NCI-H2196 treated with DMSO at 0.1 percent for 48 hours (cell line): ENCODE data around the gene MMS19.

Source experiments
- DNase-seq: peaks from one replicate; lab custom pipeline; 2025; ENCODE audit not compliant: unreplicated experiment; lab: John Stamatoyannopoulos, UW

MMS19 gene

DNA sequence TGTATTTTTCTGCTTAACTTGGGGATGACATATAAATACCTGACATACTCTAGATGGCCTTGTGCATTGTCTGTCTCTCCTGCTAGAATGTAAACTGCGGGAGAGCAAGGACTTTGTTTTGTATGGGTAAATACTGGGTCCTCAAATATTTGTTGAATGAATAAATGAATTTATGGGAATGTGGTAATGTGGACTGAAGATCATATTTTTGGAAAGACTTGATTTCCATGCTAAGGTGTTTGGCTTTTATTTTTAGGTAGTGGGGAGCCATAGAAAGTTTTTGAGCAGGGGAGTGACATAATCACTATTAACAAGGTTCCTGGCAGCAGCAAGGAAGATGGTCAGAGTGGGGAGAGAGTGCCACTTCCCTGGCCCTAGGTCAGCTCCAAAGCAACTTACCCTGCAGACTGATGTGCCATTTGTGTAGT is 27.5 kb upstream of the MMS19 start:
- no peak for DNase-seq

DNA sequence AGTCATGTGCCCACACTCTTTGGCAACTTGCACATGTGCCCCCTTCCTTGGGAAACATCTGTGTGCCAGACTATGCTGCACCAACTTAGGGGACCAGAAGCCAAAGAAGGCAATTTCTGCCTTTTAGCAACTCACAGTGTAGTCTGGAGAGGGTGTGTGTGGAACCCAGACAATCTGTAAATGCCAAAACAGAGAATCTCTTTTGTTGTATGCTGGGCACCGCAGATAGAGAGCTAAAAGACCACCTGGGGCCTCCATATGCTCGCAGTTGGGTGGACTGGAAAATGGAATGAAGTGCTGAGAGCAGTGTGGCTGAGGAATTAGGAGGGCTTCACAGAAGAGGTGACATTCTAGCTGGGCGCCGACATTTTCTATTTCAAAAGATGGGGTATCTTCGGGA is 26.9 kb upstream of the MMS19 start:
- DNase-seq: no peak

DNA sequence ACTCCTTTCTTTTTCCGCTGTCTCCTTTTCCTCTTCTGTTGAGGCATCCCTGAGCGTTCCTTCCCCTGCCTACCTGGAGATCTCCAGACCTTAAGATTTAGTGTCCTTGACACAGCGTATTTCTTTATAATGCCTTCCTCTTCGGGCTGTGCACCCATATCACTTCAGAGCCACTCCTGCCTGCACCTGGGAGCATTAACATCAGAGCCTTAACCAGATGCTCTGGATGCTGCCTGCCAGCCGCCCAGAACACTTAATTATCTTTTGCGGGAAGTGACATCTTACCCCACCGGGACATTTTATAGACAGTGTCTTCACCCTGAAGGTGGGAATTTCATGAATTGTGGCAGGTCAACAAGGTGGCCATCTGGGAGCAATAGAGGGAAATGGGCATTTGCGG is 24.7 kb upstream of the MMS19 start:
- no peak for DNase-seq

DNA sequence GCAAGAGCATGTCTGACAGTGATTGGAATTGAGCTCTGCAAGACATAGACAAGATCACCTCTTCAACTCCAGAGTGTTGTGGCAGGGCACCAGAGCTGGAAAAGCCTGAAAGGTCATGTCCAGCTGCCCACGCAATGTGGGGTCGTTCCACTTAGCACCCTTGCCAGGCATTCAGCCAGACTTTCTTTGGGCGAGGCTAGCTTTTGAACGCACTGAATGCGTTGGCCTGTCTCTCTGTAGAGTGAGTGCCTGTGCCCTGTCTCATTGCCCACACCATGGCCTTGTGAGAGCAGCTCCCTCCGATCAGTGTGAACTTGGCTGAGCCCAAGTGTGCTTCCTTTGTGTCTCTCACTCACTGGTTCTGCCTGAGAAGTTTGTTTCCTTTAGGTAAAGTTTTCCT is 23.8 kb upstream of the MMS19 start:
- no peak for DNase-seq

DNA sequence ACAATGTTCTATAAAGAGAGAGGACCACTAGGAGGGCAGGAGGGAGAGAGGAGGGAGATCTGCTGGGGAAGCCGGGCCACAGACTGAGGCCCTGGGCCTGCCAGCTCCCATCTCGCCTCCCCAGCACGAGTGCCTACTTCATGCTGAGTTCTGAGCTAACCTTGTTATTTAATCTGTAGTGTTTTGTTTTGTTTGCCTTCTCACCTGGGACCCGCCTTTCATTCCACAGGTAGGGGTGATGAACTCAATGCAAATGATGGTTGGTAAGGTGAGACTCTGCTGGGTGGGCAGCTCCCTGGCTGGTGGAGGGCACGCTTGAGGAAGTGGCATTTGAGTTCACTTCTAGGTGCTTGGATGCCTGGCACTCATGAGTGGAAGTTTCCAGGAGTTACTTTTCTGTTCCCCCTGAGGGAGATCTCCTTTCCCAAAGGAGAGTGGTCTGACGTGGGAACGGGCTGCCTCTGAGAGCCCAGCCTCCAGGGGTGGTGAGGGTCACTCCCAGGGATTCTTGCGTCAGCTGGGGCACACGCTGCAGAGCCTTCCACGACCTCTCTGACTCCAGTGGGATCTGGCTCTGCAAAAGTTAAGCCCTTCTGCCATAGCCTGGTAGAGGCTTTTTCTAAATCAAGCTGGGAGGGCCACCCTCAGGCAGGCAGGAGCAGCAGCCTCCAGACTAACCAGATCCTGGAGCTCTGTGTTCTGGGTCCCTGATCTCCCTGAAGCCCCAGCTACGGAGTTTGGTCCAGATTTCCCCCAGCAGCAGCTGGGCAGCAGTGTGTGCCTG is 22.9 kb upstream of the MMS19 start:
- DNase-seq: no peak

DNA sequence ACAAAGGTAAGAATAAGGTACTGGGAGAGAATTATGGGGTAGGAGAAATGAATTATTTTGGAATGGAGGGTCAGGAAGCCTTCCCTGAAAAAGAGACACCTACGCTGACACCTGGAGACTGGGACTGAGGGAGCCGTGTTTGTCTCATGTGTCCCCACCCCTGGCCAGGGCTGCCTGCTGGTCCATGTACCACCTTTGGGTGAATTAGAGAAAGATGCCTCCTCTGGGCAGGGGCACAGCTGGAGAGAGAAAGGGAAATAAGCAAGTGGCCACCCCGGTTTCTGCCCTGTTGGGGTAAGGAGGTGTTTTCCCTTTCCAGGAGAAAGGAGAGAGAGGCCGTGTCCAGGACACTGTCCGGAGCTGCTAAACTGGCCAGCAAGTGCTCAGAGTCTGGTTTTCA is 22.3 kb upstream of the MMS19 start:
- no peak for DNase-seq

DNA sequence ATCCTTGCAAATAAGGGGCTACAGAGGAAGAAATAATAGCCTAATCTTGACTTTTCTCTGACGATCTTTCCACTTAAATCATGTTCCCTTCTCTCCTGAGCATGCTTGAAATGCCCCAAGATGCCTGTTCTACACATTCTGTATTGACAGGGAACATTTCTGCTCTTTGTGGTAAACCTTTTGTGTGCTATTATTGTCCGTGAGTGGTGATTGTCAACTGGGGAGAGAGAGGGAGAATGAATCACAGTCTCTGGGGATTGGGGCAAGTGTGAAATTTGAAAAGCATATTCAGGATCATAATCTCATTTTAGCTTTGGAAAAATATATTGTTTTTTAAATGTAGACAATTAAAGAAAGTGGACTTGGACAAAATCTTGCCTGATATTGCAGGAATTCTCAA is 21.1 kb upstream of the MMS19 start:
- DNase-seq: no peak

DNA sequence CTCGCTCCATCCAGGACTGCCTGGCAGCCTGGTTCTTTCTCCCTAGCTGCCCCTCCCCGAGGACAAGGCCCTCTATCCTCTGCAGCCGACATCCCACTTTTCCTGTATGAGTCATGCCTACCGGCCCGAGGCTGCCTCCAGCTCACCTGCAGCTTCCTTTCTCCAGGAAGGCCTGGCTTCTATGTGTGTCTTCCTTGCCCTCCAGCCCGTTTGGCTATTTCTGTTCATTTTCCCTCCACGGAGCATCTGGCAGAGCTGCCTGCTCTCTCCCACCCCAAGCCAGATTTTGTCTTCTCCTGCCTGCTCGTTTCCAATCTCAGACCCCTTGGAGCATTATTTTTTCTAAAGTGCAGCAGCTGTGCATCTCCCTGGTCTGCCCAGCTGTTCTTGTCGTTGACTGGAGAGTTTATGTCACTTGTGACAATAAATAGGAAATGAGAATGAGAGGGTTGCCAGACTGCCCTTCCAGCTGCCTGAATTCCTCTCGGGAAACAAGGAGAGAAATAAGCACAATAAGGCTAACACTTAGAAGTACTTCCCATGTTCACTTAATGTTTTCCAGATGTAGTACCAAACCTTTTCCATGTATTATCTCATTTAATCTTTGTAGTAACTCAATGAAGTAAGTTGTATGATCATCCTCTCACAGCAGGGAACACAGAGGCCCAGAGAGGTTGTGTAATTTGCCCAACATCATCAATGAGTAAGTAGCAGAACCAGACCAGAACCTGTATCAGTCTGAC is 20.2 kb upstream of the MMS19 start:
- no peak for DNase-seq

DNA sequence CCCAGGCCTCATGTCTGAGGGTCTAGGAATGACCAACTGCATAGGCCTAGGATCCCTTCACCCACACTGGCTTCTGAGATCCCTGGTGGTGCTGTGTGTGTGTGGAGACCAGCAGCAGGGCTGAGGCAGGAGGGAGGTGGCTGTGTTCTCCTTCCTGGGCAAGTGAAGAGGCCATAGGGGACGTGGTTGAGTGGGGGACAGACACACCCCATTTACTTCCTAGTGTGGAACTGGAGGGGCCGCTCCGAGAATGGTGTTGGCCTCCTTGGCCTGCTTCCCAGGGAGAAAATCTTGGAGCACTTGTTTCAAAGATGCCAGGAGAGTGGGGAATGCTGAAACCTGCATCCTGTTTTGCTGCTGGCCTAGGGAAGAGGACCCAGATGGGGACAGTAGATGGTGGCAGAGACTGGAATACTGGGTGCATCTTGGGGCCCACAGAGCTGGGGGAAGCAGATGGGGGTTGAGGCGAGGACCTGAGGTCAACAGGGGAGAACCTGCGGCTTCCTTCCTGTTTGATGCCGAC is 19.6 kb upstream of the MMS19 start:
- no peak for DNase-seq

DNA sequence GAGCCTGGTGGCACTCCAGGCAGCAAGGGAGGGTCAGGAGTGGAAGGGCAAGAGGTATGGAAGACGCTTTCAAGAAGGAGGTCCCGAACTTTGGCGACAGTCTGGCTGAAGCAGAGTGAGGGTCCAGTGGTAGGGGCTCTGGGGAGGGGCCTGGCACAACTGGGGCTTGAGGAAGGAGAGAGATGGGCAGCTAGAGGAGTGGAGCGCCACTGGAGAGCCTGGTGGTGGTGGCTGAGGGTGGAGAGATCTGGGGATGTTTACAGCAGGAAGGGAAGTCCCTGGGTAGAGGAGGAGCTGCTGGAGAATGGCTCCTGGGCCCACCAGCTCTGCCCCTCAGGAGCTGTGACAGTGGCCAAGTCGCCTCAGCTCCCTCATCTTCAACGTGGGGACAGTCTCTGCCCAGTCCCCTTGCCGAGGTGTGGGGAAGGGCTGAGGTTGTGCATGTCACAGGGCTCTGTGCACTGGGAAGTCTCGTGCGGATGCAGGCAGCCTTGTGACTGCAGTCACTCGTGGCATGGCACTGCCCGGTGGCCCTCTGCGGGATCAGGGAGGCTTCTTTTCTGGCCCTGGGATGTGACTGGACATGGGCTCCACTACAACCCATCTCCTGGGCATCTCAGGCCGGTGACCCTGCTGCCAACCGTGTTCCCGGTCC is 19.0 kb upstream of the MMS19 start:
- no peak for DNase-seq

DNA sequence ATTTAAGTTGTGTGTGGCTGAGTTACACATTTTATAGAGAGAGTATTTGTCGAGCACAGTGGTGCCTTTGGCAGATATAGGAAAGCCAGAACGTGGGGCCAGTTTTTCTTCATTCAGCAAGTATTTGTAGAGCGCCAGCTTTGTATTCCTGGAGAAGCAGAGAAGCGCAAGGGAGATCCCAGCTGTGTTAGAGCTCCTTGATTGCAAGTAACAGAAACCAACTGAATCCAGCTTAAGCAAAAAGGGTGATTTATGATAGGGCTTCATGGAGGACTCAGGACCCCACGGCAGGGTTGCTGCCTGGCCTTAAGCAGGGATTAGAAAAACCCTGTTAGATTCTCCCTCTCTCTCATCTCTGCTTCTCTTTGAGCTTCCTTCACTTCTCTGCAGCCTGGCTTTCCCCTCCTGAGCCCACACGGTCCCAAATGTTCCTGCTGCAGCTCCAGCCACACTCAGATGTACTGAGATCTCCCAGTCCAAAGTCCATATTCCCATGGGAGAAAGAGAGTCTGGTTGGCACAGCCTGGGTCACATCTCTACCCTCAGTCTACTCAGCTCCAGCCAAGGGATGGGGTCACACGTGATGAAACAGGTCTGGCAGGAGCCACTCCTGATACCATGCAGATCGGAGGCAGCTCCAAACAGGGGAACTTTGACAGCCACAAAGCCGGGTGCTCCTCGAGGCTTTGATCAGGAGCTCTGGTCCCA is 17.2 kb upstream of the MMS19 start:
- DNase-seq: no peak

DNA sequence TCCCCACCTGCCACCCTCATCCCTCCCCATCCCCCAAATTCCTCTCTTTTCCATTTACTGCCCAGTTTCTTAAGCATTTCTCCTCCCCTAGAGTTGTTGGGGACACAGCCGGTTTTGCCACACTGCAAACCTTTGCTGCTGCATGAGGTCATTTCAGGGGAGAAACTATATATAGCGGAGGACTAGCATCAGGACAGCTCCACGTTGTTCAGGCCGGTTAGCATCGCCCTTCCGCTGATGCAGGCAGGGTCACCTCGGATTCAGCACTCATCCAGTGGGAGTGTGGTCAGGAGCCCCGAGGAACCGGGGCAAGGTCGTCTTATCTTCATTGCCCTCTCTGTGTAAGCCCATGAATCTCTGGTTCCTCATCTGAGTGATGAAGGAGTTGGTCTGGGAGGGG is 16.1 kb upstream of the MMS19 start:
- no peak for DNase-seq

DNA sequence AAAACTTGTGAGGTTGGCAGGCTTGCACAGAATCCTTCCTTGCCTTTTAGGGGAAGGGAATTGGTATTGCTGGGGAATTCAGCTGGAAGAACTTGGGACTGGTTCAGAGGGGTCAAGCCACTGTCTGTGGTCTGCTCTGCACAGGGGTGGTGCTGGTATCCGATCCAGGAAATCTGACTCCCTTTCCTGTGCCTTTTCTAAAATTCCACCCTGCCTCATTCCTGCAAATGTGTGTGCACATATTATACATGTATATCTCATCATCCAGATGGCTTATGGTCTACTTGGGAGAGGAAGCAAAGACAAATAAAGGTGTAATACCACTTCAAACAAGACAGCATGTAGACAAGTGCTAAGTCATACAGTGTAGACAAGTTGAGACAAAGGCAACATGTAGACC is 14.8 kb upstream of the MMS19 start:
- DNase-seq: no peak

DNA sequence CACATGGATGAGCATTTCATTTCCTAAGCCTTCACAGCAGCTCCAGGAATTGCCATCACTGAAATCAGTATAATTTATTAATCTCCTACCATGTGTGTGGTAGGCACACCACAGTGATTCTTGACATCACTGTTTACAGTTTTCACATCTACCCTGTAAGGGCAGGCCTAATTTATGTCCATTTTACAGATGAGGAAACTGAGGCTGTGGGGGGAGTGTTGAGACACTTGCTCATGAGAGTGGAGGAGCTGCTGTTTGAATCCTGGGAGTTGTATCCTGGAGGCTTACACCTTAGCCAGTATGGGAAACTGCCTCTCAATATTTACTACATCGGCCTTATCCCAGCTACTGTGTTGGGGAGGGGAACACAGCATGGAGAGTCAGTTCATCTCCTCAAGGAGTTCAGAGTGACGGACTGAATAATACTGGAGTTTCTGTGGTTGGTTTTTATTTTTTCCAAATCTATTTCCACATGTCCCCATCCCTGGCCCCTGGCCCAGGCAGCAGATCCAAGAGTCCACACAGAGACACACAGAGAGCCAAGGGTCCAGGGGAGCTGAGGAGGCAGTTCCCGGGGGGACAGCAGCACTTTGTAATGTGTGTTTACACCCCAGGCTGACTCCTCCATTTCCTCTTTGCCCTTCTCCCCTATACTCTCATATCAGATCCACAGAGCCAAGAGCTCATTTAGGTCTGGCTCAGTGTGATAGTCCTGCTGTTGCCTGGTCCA is 13.7 kb upstream of the MMS19 start:
- no peak for DNase-seq

DNA sequence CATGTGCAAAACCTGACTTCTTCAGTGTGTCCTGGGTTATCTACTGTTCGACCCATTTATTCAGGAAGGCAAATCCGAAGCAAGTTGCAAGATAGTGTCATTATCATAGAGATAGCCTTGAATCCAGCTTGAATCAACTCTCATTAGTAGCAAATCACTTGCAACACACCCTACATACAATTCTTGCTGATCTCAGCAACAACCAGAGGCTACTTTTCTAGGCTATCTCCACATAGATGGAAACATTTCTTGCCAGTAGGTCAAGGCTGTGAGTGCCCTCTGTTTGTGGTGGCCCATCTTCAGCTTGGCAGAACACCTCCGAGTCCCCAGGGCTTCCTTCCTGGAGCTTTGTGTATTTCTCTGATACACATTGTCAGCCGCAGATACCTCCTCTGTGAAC is 12.5 kb upstream of the MMS19 start:
- no peak for DNase-seq

DNA sequence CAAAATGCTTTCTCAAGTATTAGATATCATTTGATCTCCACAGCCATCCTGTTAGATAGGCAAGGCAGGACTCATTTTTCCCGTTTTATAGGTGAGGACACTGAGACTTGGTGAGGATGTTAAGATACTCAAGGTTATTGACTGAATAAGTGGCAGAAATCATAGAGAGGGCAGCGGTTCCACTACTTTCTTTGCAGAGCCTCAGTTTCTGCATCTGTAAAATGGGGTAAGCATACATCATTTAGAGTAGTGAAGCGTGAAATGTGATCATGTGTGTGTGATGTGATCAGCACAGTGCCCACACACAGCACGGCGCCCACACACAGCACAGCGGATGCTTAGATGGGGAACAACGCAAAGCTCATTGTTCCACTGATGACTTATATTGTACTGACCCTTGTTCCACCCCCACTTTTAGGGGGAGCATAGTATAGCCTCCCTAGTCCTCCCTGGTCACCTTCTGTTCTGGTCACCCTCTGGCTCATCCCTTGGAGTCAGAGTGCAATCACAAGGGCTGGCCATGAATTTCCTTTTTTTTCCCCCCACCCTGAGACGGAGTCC is 11.0 kb upstream of the MMS19 start:
- DNase-seq: no peak

DNA sequence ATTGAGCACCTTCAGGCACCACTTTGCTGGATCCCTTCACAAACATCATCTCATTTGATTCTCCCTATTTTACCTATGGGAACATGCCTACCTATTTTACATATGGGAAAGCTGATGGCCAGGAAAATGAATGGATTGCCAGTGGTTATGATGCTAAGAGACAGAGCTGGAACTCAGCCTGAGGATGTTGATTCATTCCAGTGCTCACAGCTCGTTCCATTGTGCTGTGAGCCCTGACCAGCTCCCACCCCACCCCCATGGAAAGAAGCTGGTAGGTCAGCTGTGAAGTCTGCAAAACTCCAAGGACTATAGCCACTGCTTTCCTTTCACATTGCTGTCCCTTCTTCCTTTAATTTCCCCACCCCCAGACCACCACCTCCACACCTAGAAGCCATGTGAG is 10.1 kb upstream of the MMS19 start:
- DNase-seq: no peak

DNA sequence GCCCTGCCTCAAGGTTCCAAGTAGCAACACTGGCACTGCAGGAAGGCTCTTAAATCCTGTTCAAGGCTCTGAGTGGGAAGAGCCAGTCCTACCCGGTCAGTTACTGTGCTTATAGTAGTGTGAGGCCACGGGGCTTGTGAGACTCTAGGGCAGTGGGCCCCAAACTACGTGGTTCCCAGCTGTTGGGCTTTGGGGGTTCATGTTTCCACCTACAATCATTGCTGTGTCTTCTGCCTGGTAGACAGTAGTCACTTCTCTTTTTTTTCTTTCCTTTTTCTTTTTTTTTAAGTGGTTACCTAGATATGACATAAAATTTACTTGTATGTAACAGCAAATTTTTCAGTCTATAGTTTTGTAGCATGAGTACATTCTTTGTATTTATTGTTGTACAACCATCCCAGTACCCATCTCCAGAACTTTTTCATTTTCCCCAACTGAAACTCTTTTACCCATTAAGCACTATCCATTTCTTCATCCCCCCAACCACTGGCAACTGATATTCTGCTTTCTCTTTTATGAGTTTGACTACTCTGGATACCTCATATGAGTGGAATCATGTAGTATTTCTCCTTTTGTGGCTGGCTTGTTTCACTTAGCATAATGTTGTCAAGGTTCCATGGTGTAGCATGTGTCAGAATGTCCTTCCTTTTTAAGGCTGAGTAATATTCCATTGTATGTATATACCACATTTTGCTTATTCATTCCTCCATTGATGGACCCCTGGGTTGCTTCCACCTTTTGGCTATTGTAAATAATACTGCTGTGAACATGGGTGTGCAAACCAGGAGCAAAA is 8.2 kb upstream of the MMS19 start:
- DNase-seq: no peak

DNA sequence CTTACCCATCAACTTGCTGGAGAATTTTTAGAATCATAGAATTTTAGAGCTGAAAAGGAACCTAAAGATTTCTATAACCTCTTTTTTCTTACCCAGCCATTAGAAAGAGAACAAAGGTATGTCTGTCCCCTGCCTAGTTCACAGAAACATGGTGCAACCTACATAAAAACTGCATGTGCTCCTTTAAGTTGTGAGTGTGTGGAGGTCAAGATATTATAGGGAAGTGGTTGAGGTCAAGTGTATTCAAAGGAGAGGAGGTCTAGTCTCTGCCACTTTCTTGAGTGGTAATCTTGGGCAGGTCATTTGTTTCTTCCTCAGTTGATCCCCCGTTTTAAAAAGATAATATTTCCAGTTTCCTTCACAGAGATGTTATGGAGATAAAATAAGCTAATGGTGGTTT is 6.9 kb upstream of the MMS19 start:
- no peak for DNase-seq

DNA sequence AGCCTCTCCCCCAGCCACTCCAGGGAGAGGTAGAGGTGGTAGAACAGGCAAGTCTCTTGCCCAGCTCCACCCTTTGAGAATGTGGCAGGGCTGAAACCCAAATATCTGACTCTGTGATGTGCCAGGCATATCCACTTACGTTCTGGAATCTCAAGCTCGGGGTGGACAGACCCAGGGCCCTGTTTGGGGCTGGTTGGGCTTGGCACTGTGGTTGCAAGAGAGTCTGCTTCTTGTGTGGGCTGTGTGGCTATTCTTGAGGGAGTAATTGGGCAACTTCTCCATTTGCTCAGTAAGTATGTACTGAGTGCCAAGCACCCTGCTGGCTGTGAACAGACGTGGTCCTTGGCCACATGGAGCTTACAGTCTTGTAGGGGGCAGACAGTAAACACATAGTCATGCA is 5.2 kb upstream of the MMS19 start:
- DNase-seq: no peak
